Stomach (tissue), 4 donors: ENCODE measurements around the gene CAMKK2.

Experiments
- CTCF ChIP-seq, 7 experiments: fragments of 450-650 bp in 4 of 7; fragments of 200-600 bp in 3 of 7; sonication (generic) in 3 of 7; IDR thresholded peaks; one replicate each; pipeline ENCODE4 v1.5.1; 2016 to 2019; ENCODE audit warnings: antibody characterized with exemption in 7 of 7, control low read depth in 2 of 7, mild to moderate bottlenecking in 1 of 7
- POLR2AphosphoS5 ChIP-seq, 3 donors: sonication (generic); formaldehyde crosslinking; IDR thresholded peaks; one replicate each; pipeline ENCODE4 v1.6.1; 2016; ENCODE audit warnings: antibody characterized with exemption in 3 of 3

DNA sequence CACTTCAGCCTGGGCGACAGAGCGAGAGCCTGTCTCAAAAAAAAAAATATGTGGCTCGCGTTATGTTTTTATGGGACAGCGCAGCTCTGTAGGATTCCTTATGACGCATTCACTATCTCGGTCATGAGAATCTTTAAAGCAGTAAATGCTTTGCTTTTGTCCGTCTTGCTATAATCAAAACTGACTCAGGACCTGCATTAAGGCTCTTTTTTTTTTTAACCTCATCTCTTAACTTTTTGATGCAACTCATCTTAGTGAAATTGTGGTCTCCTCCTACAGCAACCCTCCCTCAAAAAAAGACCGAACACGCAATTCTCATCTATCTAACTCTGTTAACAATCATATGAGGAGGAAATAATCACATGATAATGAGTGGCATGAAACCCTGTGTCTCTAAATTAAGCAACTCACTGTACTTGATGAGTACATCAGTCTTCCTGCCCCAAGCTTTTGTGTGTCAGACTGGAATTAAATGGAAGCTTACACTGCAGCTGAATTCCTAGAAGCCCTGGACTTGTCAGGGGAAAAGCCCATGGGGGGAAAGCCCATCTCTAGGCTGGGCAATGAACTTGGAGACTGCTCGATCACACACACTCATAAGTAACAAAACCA is 82.2 kb downstream of the CAMKK2 start:
- no peak for TF ChIP-seq CTCF (IDR thresholded peaks at IDR 0.05)
- no peak for TF ChIP-seq POLR2AphosphoS5 (IDR thresholded peaks at IDR 0.05)
